Adrenal gland (tissue), 12 donors: Measurements from ENCODE around the gene ZDHHC19. TPM values are rescaled to one million over a fixed set of nuclear protein-coding genes. Genes with fewer than 3 reads are reported as not detected.
A peak's percentile ranks its signal among the peaks of the same experiment; 100 is the strongest.

Experiments
- DNase-seq, 7 donors: peaks; one replicate each; pipeline ENCODE4 v3.0.0-alpha.2; 2019 to 2020
- H3K27ac ChIP-seq, 5 donors: fragments of 200-600 bp; sonication (generic) in 4 of 5; 1 replicate in 3 of 5; 2 replicates in 2 of 5; pipeline versions ENCODE4 v1.5.1 to v1.8.0; 2016 to 2020; ENCODE audit warnings: mild to moderate bottlenecking in 1 of 5
- H3K27me3 ChIP-seq: fragments of 200-600 bp; 2 replicates; pipeline ENCODE4 v1.8.0; 2021
- H3K36me3 ChIP-seq, 2 donors: fragments of 200-600 bp; replicated peaks in 1 of 2; 1 replicate in 1 of 2; 2 replicates in 1 of 2; pipeline versions ENCODE4 v1.5.1 to v1.8.0; 2018 to 2022
- H3K4me1 ChIP-seq, 2 donors: fragments of 200-600 bp; replicated peaks in 1 of 2; 1 replicate in 1 of 2; 2 replicates in 1 of 2; pipeline versions ENCODE4 v1.5.1 to v1.8.0; 2018 to 2021
- H3K4me3 ChIP-seq, 4 donors: fragments of 200-600 bp; sonication (generic) in 3 of 4; one replicate each; pipeline ENCODE4 v1.5.1; 2016 to 2018
- H3K9me3 ChIP-seq, 3 donors: fragments of 200-600 bp; sonication (generic) in 1 of 3; replicated peaks in 1 of 3; 1 replicate in 2 of 3; 2 replicates in 1 of 3; pipeline versions ENCODE4 v1.5.1 to v1.8.0; 2016 to 2021
- POLR2A ChIP-seq, 2 donors: fragments of 450-650 bp; IDR thresholded peaks; one replicate each; pipeline ENCODE4 v1.6.1; 2017; ENCODE audit warnings: antibody characterized with exemption in 2 of 2, mild to moderate bottlenecking in 2 of 2, moderate library complexity in 1 of 2
- WGBS, 4 donors: extraction: QIAGEN DNeasy Blood & Tissue Kit in 2 of 4; methylation state at CpG; one replicate each; pipeline versions ENCODE4 v1.1.5 to v1.1.7; 2013 to 2017; 5-methylcytosine and 5-hydroxymethylcytosine counted together
- intact Hi-C, 2 donors: fragments of 100-400 bp; cut with DNase I; formaldehyde crosslinking; loops; one replicate each; pipeline versions ENCODE4 v1.14.1 to v1.15.0; 2022 to 2023
- polyA plus RNA-seq, 3 donors: library from polyadenylated mRNA; stranded (reverse); fragments of 200-250 nt in 2 of 3; fragments of 350-450 nt in 1 of 3; fragmentation: Illumina TruSeq in 1 of 3; extraction: RNeasy Lipid Tissue Mini Kit (QIAGEN cat#74804) in 1 of 3; gene quantifications; one replicate each; pipeline ENCODE4 v1.2.3, GENCODE V29; 2013 to 2014
- total RNA-seq, 9 donors: library from RNA; depleted of rRNA in 4 of 9; stranded (reverse); fragments of >200 nt in 4 of 9; fragments of 120-200 nt in 1 of 9; fragmentation: NEBNext Ultra II Directional in 1 of 9; extraction: Animal tissue kit (Norgen Biotek cat#: 25700) in 1 of 9; gene quantifications; one replicate each; pipeline versions ENCODE4 v1.1.0 to v1.2.4, GENCODE V29; 2013 to 2023
- TF ChIP-seq, protein P1 (sequence below), 6 experiments: fragments of 450-650 bp in 4 of 6; fragments of 200-600 bp in 2 of 6; sonication (generic) in 1 of 6; IDR thresholded peaks; 1 replicate in 5 of 6; 2 replicates in 1 of 6; pipeline versions ENCODE4 v1.5.1 to v1.8.0; 2016 to 2021; ENCODE audit warnings: antibody characterized with exemption in 6 of 6, mild to moderate bottlenecking in 2 of 6, moderate library complexity in 1 of 6
- donor health status: healthy with polysubstance abuse.
- donor health status: Bipolar disorder and iron deficiency.
- donor health status: DM: yes; HTN: yes; CAD: no.
- donor health status: DM: no; HTN: no; CAD: no.
- donor health status: DM: no; HTN: no; CAD: no.
- donor health status: DM: yes; HTN: yes; CAD: no.

The ZDHHC19 gene
- total and polyA plus RNA-seq, 12 donors, result 3.0 to 59.2 (median 7.4) TPM; not detected in 1

- 62 to 92% (median 65%) methylated on average over 9 to 24 of the region's 24 CpGs for WGBS, 4 donors
- no peak for TF ChIP-seq POLR2A (IDR thresholded peaks at IDR 0.05)
- TF ChIP-seq, protein P1, sequence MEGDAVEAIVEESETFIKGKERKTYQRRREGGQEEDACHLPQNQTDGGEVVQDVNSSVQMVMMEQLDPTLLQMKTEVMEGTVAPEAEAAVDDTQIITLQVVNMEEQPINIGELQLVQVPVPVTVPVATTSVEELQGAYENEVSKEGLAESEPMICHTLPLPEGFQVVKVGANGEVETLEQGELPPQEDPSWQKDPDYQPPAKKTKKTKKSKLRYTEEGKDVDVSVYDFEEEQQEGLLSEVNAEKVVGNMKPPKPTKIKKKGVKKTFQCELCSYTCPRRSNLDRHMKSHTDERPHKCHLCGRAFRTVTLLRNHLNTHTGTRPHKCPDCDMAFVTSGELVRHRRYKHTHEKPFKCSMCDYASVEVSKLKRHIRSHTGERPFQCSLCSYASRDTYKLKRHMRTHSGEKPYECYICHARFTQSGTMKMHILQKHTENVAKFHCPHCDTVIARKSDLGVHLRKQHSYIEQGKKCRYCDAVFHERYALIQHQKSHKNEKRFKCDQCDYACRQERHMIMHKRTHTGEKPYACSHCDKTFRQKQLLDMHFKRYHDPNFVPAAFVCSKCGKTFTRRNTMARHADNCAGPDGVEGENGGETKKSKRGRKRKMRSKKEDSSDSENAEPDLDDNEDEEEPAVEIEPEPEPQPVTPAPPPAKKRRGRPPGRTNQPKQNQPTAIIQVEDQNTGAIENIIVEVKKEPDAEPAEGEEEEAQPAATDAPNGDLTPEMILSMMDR (IDR thresholded peaks at IDR 0.05), result no peak
- no peaks in the 10 kb centered on the region for H3K36me3 ChIP-seq
- no peaks in the 10 kb centered on the region for H3K27me3 ChIP-seq
- no peak overlapping the region for H3K27ac ChIP-seq
- peaks cover 0 to 3% of the 10 kb centered on the region in 2 donors for H3K4me1 ChIP-seq
- no peak overlapping the region for H3K4me3 ChIP-seq
- peak in 2 of 7 donors; percentile 23 to 24 for DNase-seq
- intact Hi-C loops, result no loop called here
- no peaks in the 10 kb centered on the region for H3K9me3 ChIP-seq
Measured at GRCh38 chr3:196163666-196164493, 47.3 kb downstream of the ZDHHC19 start.

DNA sequence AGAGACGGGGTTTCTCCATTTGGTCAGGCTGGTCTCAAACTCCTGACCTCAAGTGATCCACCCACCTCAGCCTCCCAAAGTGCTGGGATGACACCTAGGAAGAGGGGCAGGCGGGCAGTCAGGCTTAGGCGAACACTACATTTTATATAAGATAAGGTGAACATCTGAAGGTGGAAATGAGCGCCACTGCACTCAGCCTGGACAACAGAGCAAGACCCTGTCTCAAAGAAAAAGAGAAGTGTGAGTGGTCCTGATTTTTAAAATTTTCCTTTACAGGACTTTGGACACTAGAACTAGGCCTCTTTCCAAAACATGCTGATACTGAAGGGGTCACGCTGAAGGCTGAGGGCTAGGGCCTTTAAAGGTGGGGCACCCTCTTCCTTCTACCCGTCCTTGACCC, 48.0 kb downstream of the ZDHHC19 start:
- TF ChIP-seq POLR2A (IDR thresholded peaks at IDR 0.05), result no peak
- TF ChIP-seq, protein P1 (IDR thresholded peaks at IDR 0.05), result no peak
- H3K27me3 ChIP-seq, result no peaks in the 10 kb centered on the region
- H3K4me3 ChIP-seq, result no peak overlapping the region
- no peaks in the 10 kb centered on the region for H3K36me3 ChIP-seq
- no peak for DNase-seq
- intact Hi-C loops, result no loop called here
- H3K27ac ChIP-seq, result no peak overlapping the region
- WGBS, 4 donors, result 91 to 96% (median 94%) methylated on average over 6 of the region's 6 CpGs
- H3K4me1 ChIP-seq, result peaks cover 0 to 3% of the 10 kb centered on the region in 2 donors
- H3K9me3 ChIP-seq, result no peaks in the 10 kb centered on the region

DNA sequence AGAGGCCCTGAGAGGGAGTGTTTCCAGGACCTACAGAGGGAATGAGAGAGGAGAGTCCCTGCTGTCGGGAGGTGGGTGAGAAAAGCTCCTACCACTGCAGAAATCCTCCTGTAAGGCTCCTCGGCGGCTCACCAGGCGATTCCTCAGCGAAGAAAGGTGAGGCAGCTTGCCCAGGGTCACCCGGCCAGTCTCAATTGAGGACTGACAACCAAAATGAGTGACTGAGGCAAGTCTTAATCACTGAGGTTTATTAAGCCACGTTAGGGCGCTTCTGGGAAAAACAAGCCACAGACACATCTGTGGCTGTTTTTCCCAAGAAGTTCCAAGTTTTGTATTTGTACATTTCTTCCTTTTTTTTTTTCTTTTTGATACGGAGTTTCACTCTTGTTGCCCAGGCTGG, 48.5 kb downstream of the ZDHHC19 start:
- no peak for TF ChIP-seq POLR2A (IDR thresholded peaks at IDR 0.05)
- TF ChIP-seq, protein P1 (IDR thresholded peaks at IDR 0.05), result no peak
- intact Hi-C loops, result no loop called here
- Histone ChIP-seq H3K4me3 (no peak overlapping the region), H3K27ac (no peak overlapping the region), H3K4me1 (peaks cover 0 to 3% of the 10 kb centered on the region in 2 donors), H3K27me3 (no peaks in the 10 kb centered on the region), H3K9me3 (no peaks in the 10 kb centered on the region), H3K36me3 (no peaks in the 10 kb centered on the region)
- no peak for DNase-seq
- WGBS, 4 donors, result 86 to 90% (median 88%) methylated on average over 9 of the region's 9 CpGs

- Histone ChIP-seq H3K4me3 (no peak overlapping the region), H3K27ac (peak overlapping the region in 3 of 5 donors; percentile 6 to 58 (median 50)), H3K9me3 (no peaks in the 10 kb centered on the region), H3K4me1 (peaks cover 0 to 3% of the 10 kb centered on the region in 2 donors), H3K27me3 (no peaks in the 10 kb centered on the region), H3K36me3 (no peaks in the 10 kb centered on the region)
- DNase-seq, result peak in 5 of 7 donors; percentile 28 to 56 (median 37)
- intact Hi-C loops, result no loop called here
- TF ChIP-seq, protein P1 (IDR thresholded peaks at IDR 0.05), result no peak
- no peak for TF ChIP-seq POLR2A (IDR thresholded peaks at IDR 0.05)
- WGBS, 4 donors, result 53 to 69% (median 61%) methylated on average over 12 to 15 of the region's 15 CpGs
Measured at GRCh38 chr3:196159952-196160804, 51.0 kb downstream of the ZDHHC19 start.
